Epithelial cell of proximal tubule (primary cell): Measurements from ENCODE around the gene PITPNM2. TPM values are rescaled to one million over a fixed set of nuclear protein-coding genes. Genes with fewer than 3 reads are reported as not detected.
A peak's percentile ranks its signal among the peaks of the same experiment; 100 is the strongest.

Source experiments
- DNase-seq: peaks from one replicate; pipeline ENCODE4 v3.0.0-alpha.2; 2011; ENCODE audit warnings: low read depth
- H3K4me3 ChIP-seq: 2 replicates; pipeline ENCODE4 v1.5.1; 2011; ENCODE audit warnings: low read depth, mild to moderate bottlenecking, low read length
- total RNA-seq: library from RNA; depleted of rRNA; stranded (reverse); fragments of >200 nt; gene quantifications from 2 replicates; pipeline ENCODE4 v1.2.3, GENCODE V29; 2015
- TF ChIP-seq, protein P1 (sequence below): conservative IDR thresholded peaks from 2 replicates; pipeline ENCODE4 v1.5.1; 2012; ENCODE audit warnings: low read depth, mild to moderate bottlenecking, low read length

The PITPNM2 gene
- total RNA-seq, 1 donor from 2014 or later, result 4.6 TPM

DNA sequence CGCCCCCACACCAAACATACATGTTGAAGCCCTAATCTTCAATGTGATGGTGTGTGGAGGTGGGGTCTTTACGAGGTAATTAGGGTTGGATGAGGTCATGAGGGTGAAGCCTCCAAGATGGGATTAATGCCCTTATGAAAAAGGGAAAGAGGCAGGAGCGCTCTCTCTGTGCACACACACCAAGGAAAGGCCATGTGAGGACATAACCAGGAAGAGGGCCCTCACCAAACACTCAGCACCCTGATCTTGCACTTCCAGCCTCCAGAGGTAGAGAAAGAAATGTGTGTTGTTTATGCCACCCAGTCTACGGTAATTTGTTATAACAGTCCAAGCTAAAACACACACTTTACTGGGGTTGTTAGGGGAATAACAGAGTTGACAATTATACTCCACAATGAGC, 14.6 kb upstream of the PITPNM2 start:
- TF ChIP-seq, protein P1, sequence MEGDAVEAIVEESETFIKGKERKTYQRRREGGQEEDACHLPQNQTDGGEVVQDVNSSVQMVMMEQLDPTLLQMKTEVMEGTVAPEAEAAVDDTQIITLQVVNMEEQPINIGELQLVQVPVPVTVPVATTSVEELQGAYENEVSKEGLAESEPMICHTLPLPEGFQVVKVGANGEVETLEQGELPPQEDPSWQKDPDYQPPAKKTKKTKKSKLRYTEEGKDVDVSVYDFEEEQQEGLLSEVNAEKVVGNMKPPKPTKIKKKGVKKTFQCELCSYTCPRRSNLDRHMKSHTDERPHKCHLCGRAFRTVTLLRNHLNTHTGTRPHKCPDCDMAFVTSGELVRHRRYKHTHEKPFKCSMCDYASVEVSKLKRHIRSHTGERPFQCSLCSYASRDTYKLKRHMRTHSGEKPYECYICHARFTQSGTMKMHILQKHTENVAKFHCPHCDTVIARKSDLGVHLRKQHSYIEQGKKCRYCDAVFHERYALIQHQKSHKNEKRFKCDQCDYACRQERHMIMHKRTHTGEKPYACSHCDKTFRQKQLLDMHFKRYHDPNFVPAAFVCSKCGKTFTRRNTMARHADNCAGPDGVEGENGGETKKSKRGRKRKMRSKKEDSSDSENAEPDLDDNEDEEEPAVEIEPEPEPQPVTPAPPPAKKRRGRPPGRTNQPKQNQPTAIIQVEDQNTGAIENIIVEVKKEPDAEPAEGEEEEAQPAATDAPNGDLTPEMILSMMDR, result no peak
- no peak for DNase-seq
- H3K4me3 ChIP-seq, result no peak overlapping the region

DNA sequence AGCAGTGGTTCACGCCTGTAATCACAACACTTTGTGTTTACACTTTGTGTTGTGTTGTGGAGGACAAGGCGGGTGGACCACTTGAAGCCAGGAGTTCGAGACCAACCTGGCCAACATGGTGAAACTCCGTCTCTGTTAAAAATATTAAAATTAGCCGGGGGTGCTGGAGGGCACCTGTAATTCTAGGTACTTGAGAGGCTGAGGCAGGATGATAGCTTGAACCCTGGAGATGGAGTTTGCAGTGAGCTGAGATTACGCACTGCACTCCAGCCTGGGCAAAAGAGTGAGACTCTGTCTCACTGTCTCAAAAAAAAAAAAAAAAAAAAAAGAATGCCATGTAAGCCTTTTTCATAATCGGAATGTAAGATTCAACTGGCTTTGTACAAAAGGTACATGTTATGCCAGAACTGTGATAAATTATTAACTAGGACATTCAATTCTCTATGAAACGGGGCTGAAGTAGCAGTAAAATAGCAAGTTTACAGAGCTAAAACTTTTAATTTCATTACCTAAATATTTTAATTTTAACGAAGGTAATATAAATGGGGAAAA, 13.9 kb upstream of the PITPNM2 start:
- no peak overlapping the region for H3K4me3 ChIP-seq
- TF ChIP-seq, protein P1, result no peak
- DNase-seq, result peak; percentile 52

GRCh38 chr12:123164222-123164621, 13.3 kb upstream of the PITPNM2 start:
- DNase-seq, result peak; percentile 88
- TF ChIP-seq, protein P1, result no peak
- H3K4me3 ChIP-seq, result peak overlapping the region; percentile 35

GRCh38 chr12:123163227-123163626, 12.3 kb upstream of the PITPNM2 start:
- TF ChIP-seq, protein P1, result no peak

DNA sequence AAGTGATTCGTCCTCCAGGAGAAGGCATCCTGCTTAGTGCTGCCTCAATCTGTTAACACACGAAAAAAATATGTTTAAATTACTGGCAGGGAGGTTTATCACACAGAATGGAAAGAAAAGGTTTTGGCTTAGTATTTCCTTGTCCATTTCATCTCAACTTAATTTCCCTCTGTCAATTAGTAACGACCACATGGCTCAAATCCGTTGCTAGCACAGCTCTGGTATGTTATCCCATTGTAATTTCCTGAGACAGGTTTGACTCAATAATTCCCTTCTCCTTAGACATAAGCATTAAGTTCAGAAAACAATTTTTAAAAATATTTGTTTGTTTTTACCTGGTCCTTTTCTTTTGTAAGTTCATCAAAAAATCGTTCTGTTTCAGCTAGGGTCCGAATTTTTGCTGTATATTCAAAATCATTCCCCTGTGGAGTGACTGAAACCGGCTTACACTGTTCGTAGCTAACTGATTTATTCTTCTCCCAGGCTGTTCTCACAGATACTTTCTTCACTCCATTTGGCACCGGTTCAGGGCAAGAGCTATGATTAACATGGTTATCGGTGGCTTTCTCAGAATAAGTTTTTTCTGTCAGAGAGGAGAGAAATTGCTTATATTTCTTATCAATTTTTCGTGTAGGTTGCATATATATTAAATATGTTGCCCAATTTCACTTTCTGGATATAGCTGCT, 10.1 kb upstream of the PITPNM2 start:
- peak; percentile 81 for DNase-seq

More at GRCh38 chr12:123163227-123163626, 12.3 kb upstream of the PITPNM2 start:
- DNase-seq, result no peak
- H3K4me3 ChIP-seq, result no peak overlapping the region

DNA sequence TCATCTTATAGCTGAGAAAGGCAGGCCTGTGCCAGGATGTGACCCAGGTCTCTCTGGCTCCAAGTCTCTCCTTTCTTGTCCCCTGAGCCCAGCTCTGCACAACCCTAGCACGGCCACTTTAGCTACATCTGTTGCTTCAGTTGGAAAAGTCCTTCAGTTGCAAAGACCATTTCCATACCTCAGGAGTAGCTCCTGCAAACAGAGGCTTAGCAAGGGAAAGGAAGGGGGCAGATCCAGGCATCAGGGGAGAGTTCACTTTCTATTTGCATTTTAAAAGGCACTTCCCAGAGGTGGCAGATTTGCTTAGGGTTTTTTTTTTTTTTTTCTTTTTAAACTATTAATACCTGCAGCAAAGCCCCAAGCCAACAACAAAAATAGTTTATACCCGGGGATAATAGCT, 3.0 kb upstream of the PITPNM2 start:
- H3K4me3 ChIP-seq, result no peak overlapping the region
- TF ChIP-seq, protein P1, result no peak
- no peak for DNase-seq

More for the DNA sequence above, 10.1 kb upstream of the PITPNM2 start:
- TF ChIP-seq, protein P1, result no peak
- peak overlapping the region; percentile 26 for H3K4me3 ChIP-seq

DNA sequence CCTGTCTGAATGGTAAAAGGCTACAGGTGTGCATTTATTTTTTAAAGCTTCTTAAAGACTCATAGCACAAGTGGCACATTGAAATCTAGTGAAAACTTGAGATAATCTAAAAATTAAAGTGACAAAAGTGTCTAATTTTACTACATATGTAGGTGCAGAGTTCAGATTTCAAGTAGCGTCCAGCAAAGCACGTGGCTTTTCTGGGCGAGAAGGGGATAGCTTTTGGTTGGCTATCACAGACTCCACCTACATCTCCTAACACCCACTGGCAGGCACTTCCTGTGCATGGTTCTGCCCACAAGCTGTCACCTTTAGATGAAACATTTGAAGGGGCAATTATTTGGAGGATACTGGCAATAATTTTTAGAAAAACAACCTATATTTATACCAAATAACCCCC, 1.9 kb upstream of the PITPNM2 start:
- no peak overlapping the region for H3K4me3 ChIP-seq
- TF ChIP-seq, protein P1, result no peak
- DNase-seq, result no peak
